HG03432 (cell line): ENCODE measurements around the gene DACT2.
"Not testable (repeated sequence)": the region's sequence is repeated elsewhere in the genome, so short reads cannot be mapped to it uniquely, and the experiment has no call there.

Source experiments
- ATAC-seq: cut with Tn5 transposase; IDR thresholded peaks from one replicate; pipeline ENCODE4 v1.9.1; 2021; ENCODE audit warnings: mild to moderate bottlenecking, moderate library complexity; ENCODE audit not compliant: unreplicated experiment

Gene DACT2

DNA sequence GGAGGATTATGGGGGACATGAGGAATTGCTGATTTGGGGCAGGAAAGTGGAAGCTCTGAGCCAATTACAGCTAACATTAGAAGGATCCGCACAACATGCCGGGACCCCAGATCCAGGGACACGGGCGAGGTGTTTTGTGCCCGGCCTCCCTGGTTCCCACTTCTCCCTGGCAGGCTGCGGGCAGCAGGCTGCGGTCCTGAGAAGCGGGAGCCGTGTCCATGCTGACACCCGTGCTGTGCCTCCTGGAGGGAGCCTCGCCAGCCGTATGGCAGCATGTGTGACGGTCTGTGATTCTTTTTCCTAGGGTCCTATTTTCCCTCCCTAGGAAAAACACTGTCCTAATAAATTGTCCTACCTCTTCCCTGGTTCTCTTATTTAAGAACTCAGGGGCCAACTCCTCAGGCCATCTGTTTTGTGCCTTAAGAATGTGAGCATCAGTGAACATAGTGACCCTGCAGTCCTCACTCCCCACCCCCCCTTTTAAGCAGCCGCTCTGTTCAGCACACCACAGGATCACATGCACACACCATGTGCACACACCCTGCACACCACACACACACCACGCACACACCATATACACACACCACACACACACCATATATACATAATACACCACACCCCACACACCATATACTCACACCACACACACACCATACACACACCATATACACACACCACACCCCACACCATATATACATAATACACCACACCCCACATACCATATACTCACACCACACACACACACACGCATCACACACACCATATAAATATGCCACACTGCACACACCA is 49.9 kb downstream of the DACT2 start:
- ATAC-seq, result no peak

DNA sequence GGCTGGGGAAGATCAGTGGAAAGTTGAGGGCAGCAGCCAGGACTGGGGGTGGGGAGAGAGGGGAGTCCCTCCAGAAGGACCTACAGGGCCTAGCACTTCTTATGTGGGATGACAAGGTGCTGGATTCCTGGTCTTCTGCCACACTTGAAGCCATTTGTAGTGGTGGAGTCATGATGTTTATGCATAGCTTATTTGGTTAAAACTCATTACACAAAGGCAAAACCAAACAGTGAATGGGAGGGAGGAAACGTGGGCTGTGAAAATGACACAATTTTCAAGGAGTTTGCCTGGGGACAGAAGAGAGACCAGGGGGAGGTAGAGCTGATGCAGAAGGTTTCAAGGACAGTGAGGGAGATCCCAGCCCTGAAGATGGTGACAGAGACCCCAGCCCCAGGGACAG is 50.8 kb downstream of the DACT2 start:
- no peak for ATAC-seq

- ATAC-seq, result not testable (repeated sequence)
Measured at GRCh38 chr6:168267779-168268178, 51.8 kb downstream of the DACT2 start.

DNA sequence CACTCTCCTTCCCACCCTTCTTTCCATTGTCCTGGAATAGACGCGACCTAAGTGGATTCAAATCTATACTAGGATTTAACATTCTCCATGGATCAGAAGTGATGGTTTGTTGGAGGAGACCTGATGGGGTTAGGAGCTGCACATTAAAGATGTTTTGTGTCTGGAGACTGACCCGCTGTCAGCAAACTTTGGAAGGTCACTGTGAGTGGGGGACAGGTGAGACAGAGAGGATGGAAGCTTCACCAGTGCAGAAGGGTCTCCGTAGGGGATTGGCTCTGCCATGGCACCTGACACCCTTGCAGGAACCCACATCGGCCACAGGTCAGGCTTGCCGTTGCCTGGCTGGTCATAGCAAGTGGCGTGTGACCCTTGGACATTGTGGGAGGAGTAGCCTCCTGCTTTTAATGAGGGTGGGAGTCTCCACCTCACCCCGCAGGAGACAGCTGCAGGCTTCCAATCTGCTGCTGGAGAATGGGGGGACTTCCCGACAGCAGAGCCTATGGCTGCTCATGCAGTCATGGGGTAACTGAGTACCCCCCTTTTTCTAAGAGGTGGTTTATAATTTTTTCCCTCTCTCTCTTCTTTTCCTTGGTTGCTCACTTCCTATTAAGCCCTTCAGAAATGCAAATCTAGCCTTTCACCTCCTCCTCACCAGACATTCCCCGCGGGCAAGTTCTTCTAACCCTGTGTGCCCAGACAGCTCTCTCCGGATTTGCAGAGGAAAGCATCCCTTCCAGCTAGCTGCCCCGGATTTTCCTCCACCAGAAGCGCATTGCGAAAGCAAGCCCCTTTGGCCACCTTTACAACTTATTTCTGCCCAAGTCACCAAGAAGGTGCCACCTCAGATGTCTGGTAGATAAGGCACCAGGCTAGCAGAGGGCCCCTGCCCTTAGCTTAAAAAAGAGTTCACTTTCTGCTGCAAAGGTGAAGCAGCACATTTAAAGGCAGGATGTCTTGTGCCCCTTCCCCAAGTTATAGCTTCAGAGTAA is 53.5 kb downstream of the DACT2 start:
- ATAC-seq, result no peak

- no peak for ATAC-seq
Measured at GRCh38 chr6:168265394-168265793, 54.2 kb downstream of the DACT2 start.

- ATAC-seq, result no peak
Measured at GRCh38 chr6:168264593-168265335, 54.8 kb downstream of the DACT2 start.

GRCh38 chr6:168263351-168263905 is 56.1 kb downstream of the DACT2 start:
- no peak for ATAC-seq

DNA sequence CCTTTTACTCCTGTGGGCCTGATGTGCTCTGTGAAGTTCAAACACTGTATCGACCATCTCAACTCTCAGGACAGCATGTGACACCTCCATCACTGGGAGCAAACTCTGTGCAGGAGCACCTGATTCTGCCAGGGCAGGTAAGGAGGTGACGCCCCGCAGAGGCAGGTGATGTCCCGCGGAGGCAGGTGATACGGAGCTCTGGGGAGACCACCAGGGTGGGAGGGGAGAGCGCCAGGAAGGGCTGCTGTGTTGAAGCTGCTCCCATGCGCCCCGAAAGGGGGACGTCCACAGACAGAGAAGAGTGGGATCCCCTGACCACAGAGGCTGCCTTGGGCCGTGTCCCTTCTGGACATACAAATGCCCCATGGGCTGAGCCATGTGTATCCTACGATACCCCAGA is 58.3 kb downstream of the DACT2 start:
- no peak for ATAC-seq

DNA sequence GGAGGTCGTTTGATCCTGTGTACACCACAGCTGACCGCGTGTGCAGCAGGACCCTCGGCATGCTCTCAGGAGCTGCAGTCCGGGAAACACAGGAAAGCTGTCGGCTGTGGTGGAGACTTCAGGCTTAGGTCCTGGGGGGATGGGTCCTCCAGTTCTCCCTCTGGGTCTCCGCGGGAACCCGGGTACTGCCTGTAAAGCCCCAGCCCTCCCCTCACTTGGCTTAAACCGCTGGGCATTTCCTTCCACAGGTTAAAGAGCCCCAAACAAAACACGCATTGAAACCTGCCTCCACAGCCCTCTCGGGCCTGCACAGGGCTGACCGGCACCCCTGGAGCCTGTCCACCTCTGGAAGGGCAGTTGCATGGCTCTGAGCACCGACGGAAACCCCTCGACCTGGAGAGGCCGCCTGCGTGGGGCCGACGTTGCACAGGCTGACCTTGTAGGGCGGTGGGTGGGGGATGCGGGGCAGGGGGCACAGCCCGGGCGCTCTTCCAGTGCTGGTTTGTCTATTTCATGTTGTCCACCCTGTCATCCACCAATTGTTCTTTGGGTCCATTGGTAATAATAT is 59.1 kb downstream of the DACT2 start:
- no peak for ATAC-seq

GRCh38 chr6:168258795-168259194 is 60.8 kb downstream of the DACT2 start:
- ATAC-seq, result no peak

DNA sequence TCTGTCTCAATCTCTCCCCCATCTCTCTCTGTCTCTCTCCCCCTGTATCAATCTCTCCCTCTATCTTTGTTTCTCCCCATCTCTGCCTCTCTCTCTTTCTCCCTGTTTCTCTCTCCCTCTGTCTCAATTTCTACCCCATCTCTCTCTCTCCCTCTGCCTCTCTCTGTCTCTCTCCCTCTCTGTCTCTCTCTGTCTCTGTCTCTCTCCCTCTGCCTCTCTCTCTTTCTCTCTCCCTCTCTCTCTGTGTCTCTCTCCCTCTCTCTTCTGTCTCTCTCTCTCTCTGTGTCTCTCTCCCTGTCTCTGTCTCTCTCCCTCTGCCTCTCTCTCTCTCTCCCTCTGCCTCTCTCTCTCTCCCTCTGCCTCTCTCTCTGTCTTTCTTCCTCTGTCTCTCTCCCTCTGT is 62.6 kb downstream of the DACT2 start:
- ATAC-seq, result no peak
